Activated T-helper 17 cell treated with anti-CD3 and anti-CD28 coated beads, Interleukin-2, amount 50 U/mL, for 72 hours (primary cell): Measurements from ENCODE around the gene WDFY4. TPM values are rescaled to one million over a fixed set of nuclear protein-coding genes. Genes with fewer than 3 reads are reported as not detected.

Experiments used
- total RNA-seq, 2 donors: library from RNA; stranded (reverse); gene quantifications; one replicate each; pipeline ENCODE4 v1.2.3, GENCODE V29; 2022

Gene WDFY4
- total RNA-seq, 2 donors from 2014 or later: 0.35 to 0.90 TPM

Other genes with a start within 250 kb of the WDFY4 start
- under 1 TPM; 0.32 to 0.48 TPM for gene ARHGAP22, start 79.8 kb upstream of the WDFY4 start, total RNA-seq